ENCODE data around the gene PLCB2.

PLCB2 gene

DNA sequence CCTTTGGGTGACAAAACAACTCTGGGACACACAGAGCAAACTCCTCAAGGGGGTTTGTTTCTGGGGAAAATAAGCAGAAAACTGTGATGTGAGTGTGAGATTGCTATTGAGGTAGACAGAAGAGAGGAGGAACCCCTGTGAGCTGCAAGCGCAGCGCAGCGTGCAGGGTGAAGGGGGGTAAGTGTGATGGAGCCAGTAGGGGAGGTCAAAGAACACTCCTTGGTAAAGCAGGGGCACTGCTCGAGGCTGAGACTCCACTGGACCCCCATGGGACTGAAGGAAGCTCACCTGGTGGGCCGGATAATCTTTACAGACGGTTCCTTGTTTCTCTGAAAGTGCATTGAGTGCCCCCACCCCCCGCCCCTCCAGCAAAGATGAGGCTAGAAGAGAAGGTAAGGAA lies 23.3 kb upstream of the PLCB2 start:
- no peak for DNase-seq (ENCODE audit: low spot score)
- no peak for TF ChIP-seq CTCF (IDR thresholded peaks at IDR 0.05; ENCODE audit: extremely low read depth, insufficient read depth, missing control alignments)
- in situ Hi-C loops (cut with MboI; ENCODE audit: low pct_unique_long_range_greater_than_20kb, low sequenced_read_pairs, unreplicated experiment), result no loop called here

DNA sequence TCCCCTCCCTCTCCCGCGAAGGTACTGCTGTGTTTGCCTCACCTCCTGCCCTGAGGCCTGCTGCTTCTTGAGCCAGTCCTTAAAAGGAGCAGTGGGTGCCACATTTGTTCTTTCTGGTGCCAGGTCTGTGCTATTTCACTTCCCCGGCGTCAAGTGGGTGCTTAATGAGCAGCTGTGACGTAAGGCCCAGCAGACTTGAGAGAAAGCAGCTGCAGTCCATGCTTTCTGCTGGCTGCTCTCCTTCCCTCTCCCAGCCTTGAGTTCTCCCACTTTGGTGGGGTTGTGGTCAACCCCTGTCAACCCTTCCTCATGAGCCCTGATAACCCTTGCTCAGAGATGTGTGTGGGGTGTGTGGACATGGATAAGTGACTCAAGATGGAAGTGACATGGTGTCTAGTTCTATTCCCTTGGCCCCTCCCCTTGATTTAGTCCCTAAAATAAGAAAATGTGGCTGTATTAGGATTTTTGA lies 22.7 kb upstream of the PLCB2 start:
- no peak for DNase-seq (ENCODE audit: low spot score)
- no peak for TF ChIP-seq CTCF (IDR thresholded peaks at IDR 0.05; ENCODE audit: extremely low read depth, insufficient read depth, missing control alignments)
- in situ Hi-C loops (cut with MboI; ENCODE audit: low pct_unique_long_range_greater_than_20kb, low sequenced_read_pairs, unreplicated experiment), result no loop called here

- in situ Hi-C loops (cut with MboI; ENCODE audit: low pct_unique_long_range_greater_than_20kb, low sequenced_read_pairs, unreplicated experiment), result no loop called here
Observed at GRCh38 chr15:40329804-40330203, 22.1 kb upstream of the PLCB2 start.

GRCh38 chr15:40328751-40329150 lies 21.0 kb upstream of the PLCB2 start:
- TF ChIP-seq CTCF (IDR thresholded peaks at IDR 0.05; ENCODE audit: extremely low read depth, insufficient read depth, missing control alignments), result no peak
- in situ Hi-C loops (cut with MboI; ENCODE audit: low pct_unique_long_range_greater_than_20kb, low sequenced_read_pairs, unreplicated experiment), result no loop called here
- DNase-seq (ENCODE audit: low spot score), result no peak

More at GRCh38 chr15:40329804-40330203, 22.1 kb upstream of the PLCB2 start:
- no peak for DNase-seq (ENCODE audit: low spot score)
- TF ChIP-seq CTCF (IDR thresholded peaks at IDR 0.05; ENCODE audit: extremely low read depth, insufficient read depth, missing control alignments), result no peak

GRCh38 chr15:40328176-40328575 lies 20.4 kb upstream of the PLCB2 start:
- in situ Hi-C loops (cut with MboI; ENCODE audit: low pct_unique_long_range_greater_than_20kb, low sequenced_read_pairs, unreplicated experiment), result no loop called here
- DNase-seq (ENCODE audit: low spot score), result no peak
- TF ChIP-seq CTCF (IDR thresholded peaks at IDR 0.05; ENCODE audit: extremely low read depth, insufficient read depth, missing control alignments), result no peak

DNA sequence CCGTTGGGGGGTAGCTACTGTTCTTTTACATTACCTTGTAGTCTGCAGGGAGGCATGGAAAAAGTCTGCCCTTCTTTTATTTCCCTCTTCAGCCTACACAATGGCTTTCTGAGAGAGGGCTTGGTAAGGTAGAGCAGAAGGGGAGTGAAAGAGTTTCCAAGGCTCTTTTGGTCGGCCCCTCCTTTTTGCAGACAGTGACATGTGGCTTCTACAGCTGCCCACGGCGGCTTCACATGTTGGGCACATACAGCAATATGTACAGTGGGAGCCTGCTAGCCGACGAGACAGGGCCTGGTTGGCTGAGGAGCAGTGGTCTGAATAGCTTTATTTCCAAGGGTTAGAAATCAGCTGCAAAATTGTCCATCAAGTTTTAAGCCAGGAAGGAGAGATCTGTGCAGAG lies 19.7 kb upstream of the PLCB2 start:
- in situ Hi-C loops (cut with MboI; ENCODE audit: low pct_unique_long_range_greater_than_20kb, low sequenced_read_pairs, unreplicated experiment), result no loop called here
- no peak for TF ChIP-seq CTCF (IDR thresholded peaks at IDR 0.05; ENCODE audit: extremely low read depth, insufficient read depth, missing control alignments)
- DNase-seq (ENCODE audit: low spot score), result no peak

- in situ Hi-C loops (cut with MboI; ENCODE audit: low pct_unique_long_range_greater_than_20kb, low sequenced_read_pairs, unreplicated experiment), result no loop called here
- no peak for DNase-seq (ENCODE audit: low spot score)
Observed at GRCh38 chr15:40325700-40326099, 18.0 kb upstream of the PLCB2 start.

More at GRCh38 chr15:40325700-40326099, 18.0 kb upstream of the PLCB2 start:
- no peak for TF ChIP-seq CTCF (IDR thresholded peaks at IDR 0.05; ENCODE audit: extremely low read depth, insufficient read depth, missing control alignments)

All from GM13977 (cell line).